Islet precursor cell (in vitro differentiated cells): Measurements from ENCODE around the gene PRR13.
A peak's percentile ranks its signal among the peaks of the same experiment; 100 is the strongest.
"Not testable (repeated sequence)": the region's sequence is repeated elsewhere in the genome, so short reads cannot be mapped to it uniquely, and the experiment has no call there.

Source experiments
- DNase-seq: peaks from one replicate; pipeline ENCODE4 v3.0.0-alpha.2; 2018

PRR13 gene

DNA sequence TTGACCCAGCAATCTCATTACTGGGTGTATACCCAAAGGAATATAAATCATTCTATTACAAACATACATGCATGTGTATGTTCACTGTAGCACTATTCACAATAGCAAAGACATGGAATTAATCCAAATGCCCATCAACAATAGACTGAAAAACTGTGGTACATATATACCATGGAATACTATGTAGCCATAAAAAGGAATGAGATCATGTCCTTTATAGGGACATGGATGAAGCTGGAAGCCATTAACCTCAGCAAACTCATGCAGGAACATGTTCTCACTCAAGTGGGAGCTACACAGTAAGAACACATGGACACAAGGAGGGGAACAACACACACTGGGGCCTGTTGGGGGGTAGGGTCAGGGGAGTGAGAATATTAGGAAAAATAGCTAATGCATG, 2.0 kb upstream of the PRR13 start:
- DNase-seq: not testable (repeated sequence)

DNA sequence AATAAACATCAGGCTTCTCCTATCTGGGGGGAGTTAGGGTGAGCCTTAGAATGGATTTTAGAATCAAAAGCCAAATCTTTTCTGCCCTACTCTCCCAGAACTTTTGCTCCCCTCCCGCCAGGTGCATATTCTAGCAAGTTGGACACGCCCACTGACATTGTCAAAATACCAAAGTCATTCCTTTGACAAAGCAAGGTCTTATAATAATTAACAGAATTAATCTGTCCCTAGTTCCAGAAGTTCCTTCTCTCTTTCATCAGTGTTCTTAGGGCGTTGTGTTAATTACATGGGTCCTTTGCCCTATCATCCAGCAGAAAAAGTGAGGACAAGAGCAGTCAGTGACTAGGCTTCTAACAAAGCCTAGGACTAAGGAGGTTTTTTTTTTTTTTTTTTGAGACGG, 2.4 kb downstream of the PRR13 start:
- no peak for DNase-seq

DNA sequence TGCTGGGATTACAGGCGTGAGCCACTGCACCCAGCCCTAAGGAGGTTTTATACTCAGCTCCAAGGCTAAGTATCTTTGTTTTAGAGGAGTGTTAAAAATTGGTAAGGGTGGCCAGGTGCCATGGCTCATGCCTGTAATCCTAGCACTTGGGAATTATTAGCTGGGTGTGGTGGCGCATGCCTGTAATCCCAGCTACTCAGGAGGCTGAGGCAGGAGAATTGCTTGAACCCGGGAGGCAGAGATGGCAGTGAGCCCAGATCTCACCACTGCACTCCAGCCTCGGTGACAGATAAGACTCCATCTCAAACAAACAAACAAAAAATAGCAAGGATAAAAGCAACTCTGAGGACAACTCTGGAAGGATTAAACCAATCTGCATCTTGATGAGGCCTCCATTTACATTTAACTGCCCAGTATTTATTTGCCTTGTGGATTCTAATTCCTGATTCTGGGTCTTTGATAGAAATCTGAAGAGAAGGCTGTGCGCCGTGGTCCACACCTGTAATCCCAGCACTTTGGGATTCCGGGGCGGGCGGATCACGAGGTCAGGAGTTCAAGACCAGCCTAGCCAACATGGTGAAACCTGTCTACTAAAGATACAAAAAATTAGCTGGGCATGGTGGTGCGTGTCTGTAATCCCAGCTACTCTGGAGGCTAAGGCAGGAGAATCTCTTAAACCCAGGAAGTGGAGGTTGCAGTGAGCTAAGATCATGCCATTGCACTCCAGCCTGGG, 3.2 kb downstream of the PRR13 start:
- DNase-seq: not testable (repeated sequence)

DNA sequence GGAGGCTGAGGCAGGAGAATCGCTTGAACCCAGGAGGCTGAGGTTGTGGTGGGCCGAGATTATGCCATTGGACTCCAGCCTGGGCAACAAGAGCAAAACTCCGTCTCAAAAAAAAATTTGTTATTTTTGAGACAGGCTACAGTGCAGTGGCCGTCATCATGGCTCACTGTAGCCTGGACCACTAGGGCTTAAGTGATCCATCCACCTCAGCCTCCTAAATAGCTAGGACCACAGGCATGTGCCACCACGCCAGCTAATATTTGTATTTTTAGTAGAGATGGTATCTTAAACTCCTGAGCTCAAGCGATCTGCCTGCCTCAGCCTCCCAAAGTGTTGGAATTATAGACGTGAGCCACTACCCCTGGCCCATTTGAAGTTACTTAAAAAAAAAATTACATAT, 9.4 kb downstream of the PRR13 start:
- no peak for DNase-seq

DNA sequence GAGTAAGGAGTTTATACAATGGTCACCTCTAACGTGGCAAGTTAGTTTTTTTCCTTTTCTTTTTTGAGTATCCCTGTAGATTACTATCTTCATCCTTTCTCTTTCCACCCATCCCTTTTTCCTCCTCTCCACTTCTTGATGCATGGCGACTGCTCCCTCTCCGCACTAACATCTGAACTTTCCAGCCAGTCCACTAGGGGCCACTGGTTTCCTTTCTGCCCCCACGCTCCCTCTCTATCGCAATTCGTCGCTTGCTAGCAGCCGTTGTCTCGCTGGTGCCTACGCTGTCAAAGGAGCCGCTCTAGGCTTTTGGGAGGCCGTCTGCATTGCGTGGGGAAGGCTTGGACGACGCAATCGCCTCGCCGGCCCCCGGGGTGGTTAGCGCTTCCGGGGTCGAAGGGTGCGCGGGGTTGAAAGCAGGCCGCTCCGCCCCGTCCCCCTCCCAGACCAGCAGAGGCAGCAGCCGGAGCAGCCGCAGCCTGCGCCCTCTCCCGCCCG, 10.2 kb downstream of the PRR13 start, which contains the start of gene PCBP2:
Gene PCBP2, plus strand, starts transcription at position 442 of the 498 bp plus-strand sequence. CDS start 2,699 bp downstream, outside the sequence.
- DNase-seq: peak; percentile 100

DNA sequence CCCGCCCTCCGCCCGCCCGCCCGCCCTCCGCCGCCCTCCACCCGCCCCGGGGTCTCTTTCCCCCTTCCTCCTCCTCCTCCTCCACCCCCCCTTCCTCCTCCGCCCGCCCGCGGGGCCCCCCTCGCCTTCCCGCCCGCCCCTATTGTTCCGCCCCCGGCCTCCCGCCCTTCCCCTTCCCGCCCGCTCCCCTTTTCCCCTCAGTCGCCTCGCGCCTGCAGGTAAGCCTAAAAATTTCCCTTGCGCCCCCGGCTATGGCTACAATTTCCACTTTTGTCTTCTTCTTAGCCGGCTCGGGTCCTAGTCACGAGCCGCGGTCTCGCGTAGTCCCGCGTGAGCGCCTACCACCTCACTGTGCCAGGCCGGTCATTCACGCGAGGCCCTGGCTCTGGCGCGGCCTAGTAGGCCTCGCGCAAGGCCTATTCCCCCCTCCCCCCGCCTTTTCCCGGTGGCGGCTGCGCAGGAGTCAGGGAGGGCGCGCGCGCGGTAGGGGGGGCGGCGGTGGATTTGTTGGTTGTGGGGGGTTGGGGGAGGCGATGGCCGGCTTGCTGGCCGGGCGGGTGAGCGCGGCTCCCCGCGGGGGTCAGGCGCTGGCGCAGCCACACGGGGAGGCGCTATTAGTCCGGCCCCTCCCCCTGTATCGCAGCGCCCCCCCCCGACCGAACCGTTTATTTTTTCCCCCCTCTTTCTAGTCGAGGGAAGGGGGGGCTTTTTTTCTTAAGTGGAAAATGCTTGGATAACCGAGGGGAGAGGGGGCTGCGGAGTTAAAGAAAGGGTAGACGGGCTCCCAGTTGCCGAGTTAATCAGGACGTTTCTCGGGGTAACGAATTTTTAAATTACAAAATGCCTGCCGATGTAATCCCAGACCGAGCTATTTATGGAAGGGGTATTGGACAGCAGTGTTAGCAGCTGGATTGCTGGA, 10.9 kb downstream of the PRR13 start:
- peak; percentile 88 for DNase-seq

DNA sequence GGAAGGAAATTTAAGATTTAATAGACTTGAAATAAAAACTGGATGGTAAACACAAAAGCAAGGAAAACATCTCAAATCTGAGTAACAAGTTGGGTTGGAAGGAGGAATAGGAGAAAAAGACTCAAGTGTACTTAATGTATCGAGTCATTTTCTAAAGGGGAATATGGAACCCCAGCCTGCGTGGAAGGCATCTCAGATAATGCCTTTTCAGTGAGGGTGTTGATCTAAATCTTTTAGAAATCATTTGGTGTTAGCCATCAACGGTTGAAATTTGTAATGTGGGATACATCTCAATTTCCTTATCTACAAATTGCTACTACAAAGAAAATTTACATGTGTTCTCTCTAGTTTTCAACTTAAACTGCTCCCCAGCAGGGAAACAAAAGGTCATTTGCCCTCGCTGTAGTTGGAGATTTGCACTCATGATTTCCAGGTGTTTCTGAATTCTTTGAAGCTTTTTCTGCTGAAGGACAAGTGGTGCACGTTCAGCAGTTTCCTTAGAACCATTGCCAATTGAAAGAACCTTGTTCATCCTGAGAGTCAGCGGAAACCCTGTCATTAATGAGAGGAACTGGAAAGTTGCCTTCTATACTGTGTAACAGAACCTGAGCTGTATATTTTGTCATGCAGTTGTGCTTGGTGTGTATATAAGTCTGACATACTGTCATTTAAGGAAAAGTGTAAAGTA, 12.6 kb downstream of the PRR13 start:
- DNase-seq: no peak

DNA sequence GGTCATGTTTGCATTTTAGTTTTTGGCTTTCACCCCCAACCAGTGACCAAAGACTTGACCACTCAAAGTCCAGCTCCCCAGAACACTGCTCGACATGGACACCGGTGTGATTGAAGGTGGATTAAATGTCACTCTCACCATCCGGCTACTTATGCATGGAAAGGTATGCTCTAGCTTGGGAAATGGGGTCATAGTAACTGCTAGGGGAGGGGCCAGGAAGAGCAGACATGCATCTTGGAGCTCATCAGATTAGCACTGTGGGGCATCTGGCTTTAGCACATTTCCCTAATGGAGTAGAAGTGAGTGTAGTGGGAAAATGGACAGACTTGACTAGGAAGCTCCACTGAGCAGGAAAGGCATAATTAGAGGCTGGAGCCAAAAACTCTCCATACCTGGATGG, 13.2 kb downstream of the PRR13 start:
- no peak for DNase-seq

DNA sequence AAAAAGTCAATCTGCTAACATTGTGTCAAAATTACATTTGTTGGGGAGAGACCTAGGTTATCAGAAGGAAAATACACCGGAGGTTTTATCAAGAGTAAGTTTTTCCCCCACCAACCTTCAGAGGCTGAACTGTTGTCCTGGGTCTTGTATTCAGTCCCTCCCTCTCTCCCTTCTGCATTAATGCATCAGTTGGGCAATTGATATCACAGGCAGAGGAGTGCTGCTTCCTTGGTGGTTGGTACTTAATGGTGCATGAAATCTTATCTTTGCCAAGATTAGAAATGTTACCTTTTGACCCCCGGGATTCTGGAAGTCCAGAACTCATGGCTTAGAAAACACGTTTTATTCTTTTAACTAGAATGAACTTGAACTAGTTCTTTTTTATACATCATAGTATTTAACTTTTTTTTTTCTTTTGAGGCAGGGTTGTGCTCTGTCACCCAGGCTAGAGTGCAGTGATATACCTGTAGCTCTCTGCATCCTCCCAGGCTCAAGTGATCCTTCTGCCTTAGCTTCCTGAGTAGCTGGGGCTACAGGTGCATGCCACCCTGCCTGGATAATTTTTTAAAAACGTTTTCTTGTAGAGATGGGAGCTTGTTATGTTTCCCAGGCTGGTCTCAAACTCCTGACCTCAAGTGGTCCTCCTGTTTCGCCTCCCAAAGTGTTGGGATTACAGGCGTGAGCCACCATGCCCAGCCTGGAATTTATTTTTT, 15.3 kb downstream of the PRR13 start:
- no peak for DNase-seq

DNA sequence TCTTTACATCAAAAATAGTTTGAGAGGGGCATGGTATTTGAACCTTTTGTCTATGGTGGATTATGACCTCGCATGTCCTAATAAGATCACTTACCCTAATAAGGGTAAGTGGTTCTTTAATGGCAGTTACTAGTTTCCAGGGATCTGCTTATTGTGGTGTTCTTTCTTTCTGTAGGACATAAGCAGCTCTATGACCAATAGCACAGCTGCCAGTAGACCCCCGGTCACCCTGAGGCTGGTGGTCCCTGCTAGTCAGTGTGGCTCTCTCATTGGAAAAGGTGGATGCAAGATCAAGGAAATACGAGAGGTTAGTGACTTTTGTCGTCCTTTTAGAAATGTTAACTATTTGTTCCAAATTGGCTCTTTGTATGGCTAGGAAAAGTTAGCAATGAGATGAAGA, 17.6 kb downstream of the PRR13 start:
- no peak for DNase-seq

DNA sequence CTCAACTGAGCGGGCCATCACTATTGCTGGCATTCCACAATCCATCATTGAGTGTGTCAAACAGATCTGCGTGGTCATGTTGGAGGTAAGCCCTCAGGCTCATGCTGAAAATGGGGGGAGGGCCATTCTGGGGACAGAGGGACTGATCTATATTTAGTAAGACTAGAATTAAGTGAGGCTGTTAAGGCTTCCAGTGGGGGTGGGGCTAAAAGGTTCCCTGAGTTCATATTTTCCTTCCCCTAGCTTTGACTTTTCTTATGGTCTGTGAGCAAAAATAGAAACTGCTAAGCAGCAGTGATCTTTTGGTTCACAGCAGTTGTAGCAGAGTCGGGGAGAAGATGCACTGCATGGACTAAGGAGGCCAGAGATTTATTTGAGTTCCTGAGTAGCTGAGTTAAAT, 19.5 kb downstream of the PRR13 start:
- DNase-seq: no peak

DNA sequence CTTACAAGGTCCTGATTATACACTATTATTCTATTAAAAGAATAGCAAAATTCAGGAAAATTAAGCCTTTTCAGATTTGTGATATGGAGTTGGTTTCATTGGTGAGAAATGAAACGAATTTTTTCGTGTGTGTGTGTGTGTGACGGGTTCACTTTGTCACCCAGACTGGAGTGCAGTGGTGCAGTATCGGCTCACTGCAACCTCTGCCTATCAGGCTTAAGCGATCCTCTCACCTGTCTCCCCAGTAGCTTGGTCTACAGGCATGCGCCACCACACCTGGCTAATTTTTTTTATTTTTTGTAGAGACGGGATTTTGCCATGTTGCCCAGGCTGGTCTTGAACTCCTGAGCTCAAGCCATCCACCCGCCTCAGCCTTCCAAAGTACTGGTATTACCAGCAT, 20.1 kb downstream of the PRR13 start:
- no peak for DNase-seq

DNA sequence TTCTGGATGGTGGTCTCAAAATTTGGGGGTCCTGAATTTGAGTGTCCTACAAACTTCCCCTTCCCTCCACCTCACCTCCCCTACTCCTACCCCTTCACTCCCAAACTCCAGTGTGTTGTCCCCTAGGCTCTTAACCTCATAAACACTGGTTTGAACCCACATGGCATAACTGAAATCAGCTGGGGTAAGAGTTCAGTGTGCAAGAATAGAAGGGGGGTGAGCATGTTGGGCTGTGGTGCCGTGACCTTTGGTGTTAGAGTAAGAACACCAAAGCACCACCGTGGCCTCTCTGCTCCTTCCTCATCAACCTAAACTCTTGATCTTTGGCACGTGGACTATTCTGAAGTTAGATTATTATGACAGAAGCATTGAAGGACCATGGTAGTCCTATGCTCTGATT, 21.4 kb downstream of the PRR13 start:
- no peak for DNase-seq

DNA sequence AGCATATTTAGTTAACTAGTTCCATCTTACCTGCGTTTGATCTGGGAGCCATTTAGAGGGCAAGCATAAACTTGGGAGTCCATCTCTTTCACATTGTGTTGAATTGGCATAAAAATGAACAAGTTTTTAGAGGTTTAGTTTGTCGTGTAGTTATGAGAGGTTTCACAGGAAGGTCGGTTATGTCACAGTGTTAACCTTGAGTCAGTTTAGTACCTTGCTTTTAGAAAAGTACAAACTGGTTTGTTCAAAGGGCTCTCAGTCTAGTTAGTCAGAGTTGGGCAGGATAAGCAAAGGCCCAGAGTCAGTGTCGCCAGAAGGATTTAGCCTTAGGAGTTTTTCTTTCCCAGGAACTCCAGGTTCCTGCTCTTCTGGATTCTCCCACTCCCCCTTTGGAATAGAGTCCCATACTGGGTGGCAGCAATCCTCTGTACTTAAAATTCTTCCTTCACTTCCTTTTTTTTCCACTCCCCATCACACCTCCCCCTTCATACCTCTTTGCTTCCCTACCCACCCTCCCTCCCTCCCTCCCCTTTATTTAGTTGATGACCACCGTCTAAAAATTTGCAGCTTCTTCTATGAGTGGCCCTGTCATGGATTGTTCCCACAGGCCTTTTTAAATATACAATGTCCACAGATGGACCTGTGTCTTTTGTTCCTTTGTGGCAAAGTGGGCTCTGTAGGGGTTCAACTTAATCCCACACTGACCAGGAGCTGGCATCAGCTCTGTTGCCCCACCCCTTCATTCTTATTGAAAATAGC, 22.4 kb downstream of the PRR13 start:
- DNase-seq: no peak

DNA sequence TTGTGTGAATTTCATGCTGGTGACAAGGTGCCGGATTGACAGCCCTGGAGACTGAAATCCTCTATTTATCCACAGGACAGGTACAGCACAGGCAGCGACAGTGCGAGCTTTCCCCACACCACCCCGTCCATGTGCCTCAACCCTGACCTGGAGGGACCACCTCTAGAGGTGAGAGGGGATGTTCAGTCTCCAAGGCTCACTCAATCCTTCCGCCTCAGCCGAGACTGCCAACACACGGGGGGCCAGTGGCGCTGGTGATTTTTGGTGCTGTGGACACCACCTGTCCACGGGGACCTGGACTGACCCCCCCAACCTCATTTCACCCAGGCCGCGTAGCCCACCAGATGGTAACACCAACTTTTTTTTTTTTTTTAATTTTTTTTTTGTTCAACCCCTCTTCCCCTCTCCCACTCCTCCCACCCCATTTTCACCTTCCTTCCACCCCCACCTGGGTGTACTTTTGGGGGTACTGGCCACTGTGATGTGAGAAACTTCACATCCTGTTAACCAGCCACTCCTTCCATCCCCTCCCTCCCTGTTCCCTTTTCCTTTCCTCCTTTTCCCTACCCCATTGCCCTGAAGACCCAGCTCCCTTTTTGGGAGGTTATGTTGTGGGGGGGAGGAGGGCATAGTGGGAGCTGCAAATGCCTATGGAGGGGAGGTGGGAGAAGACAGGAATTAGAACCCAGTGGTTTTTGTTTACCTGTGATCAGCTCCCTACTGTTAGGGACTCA, 23.3 kb downstream of the PRR13 start:
- DNase-seq: no peak

DNA sequence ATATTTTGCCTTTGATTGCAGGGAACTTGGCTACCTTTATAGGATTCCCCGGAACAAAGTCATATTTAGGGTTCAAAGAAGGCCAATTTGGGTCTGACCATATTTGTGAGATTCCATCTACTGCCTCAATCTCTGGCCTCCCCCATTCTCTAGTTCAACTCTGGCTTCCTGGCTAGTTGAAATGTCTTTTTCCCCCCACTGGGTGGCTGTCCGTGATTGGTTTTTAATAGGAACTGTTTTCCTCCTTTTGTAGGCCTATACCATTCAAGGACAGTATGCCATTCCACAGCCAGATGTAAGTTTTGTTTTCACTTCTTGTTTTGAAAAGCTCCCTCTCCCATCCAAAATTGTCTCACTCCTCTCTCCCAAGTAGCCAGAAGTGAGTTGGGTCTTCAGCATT, 24.1 kb downstream of the PRR13 start:
- DNase-seq: no peak

DNA sequence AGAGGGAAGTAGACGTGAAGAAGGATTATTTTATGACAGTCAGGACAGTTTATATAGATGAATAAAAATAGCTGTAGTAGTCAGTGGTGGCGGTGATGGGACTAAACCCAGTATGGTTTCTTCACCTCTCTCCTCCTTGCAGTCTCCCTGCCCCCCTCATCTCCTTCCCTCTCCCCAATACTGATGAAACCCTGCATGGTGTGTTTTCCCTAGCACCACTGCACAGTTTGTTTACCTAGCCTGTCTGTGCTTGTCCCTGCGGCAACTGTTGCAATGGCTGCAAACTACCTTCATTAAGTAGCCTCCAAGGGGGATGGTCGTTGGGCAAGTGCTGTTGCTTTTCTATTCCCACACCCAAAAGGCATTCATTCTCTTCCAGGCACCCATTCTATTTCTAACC, 25.1 kb downstream of the PRR13 start:
- no peak for DNase-seq

DNA sequence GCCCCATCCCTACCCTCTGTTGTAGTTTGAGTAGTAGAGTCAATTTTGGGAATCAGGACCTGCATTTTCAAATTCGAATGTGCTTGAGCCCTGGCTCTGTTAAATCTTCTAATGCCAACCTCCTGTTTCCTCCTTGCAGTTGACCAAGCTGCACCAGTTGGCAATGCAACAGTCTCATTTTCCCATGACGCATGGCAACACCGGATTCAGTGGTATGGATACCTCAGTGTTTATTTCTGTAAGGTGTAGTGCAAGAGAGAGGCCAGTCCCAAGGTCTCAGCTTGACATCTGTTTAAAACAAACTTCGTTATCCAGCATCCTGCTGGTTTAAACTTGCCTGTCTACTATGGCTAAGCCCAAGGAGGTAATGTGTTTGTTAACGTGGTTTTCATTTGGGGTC, 25.5 kb downstream of the PRR13 start:
- DNase-seq: no peak

DNA sequence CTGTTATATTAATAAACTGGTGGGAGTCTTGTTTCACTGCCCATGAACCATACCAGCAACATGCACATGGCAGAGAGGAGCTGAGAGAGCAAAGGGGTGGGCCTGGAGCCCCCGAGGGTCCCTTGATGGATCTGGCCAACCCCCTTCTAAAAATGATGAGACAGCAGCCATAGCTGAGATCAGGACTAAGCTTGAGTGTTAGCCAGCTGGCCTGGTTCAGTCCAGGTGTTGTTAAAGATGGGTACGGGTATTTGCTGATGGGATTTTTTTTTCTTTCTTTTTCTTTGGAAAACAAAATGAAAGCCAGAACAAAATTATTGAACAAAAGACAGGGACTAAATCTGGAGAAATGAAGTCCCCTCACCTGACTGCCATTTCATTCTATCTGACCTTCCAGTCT, 26.3 kb downstream of the PRR13 start:
- no peak for DNase-seq

DNA sequence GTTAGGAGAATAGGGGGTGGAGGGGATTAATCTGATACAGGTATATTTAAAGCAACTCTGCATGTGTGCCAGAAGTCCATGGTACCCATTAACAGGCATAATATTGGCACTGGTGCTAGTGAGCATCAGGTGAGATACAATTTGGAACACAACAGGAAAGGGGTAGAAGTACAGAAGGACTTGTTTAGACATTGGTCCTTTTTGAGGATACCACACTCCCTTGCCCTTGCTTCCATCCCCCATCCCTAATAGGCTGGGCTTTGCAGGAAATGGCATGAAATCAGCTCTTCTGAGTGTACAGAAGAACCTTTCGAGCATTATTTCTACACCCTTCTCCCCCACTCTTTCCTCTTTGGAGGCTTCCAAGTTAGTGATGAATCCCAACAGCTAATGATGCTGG, 26.7 kb downstream of the PRR13 start:
- no peak for DNase-seq

DNA sequence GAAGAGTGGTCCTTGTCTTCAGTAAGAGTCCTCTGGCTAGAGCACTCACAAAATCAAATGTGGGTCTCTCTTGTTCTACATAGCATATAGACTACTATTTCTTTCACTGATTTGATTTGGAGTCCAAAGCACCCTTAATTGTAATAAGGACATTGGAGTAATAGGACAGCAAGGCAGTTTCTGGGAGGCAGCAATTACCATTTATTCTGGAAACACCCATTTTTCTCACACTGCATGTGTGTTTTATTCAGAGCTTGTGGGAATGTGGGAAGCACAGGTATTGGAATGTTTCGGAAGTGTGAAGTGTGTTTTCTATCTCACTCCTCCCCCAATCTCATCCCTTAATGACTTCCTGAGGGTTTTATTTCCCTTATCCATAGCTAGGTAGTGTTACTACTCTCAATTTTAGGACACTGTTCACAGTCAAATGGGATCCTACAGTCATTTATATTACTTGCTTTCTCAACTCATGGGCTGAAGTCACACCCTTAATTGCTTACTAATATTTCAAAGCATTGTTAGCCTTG, 30.6 kb downstream of the PRR13 start:
- no peak for DNase-seq
